T-helper 1 cell treated with Interleukin-12 subunit alpha and Interleukin-12 subunit beta and Interleukin-4 antibody, amounts not matched to agents 30 μg/mL and 1 μg/mL, for 36 hours (primary cell): ENCODE results near the gene NGF.

Experiments
- H3K27ac Mint-ChIP-seq: one replicate; pipeline ENCODE4 v1.8.0; 2021; ENCODE audit warnings: mild to moderate bottlenecking, mixed read lengths
- H3K27me3 Mint-ChIP-seq: one replicate; pipeline ENCODE4 v1.8.0; 2021; ENCODE audit warnings: low read depth, mixed read lengths
- H3K36me3 Mint-ChIP-seq: one replicate; pipeline ENCODE4 v1.8.0; 2021; ENCODE audit warnings: low read depth, mixed read lengths
- H3K4me1 Mint-ChIP-seq: one replicate; pipeline ENCODE4 v1.8.0; 2021; ENCODE audit warnings: low read depth, mixed read lengths
- H3K4me3 Mint-ChIP-seq: one replicate; pipeline ENCODE4 v1.8.0; 2021; ENCODE audit warnings: mild to moderate bottlenecking, moderate library complexity, mixed read lengths
- H3K9me3 Mint-ChIP-seq: one replicate; pipeline ENCODE4 v1.8.0; 2021; ENCODE audit warnings: mixed read lengths

The NGF gene

DNA sequence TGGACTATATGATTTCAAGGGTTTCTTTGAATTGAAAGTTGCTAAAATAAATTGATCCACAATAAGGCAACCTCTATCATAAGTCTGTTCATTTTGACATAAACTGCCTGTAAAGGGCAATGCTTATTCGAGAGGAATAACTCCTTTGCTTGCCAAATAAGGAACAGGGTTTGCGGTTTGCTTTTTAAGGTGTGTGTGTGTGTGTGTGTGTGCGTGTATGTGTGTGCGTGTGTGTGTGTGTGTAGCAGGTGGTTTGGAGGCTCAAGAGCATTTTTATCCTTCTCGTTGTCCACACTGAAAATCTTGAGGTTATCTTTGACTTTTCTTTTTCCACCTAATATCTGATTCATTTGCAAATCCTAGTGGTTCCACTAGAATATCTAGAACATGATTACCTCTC, 13.1 kb upstream of the NGF start:
- Mint-ChIP-seq H3K27ac (no peak overlapping the region), H3K27me3 (no peaks in the 10 kb centered on the region), H3K9me3 (no peaks in the 10 kb centered on the region), H3K36me3 (no peaks in the 10 kb centered on the region), H3K4me1 (no peaks in the 10 kb centered on the region), H3K4me3 (no peak overlapping the region)

GRCh38 chr1:115348636-115349035, 10.6 kb upstream of the NGF start:
- Mint-ChIP-seq H3K27ac (no peak overlapping the region), H3K4me1 (no peaks in the 10 kb centered on the region), H3K4me3 (no peak overlapping the region), H3K9me3 (no peaks in the 10 kb centered on the region), H3K27me3 (no peaks in the 10 kb centered on the region), H3K36me3 (no peaks in the 10 kb centered on the region)

DNA sequence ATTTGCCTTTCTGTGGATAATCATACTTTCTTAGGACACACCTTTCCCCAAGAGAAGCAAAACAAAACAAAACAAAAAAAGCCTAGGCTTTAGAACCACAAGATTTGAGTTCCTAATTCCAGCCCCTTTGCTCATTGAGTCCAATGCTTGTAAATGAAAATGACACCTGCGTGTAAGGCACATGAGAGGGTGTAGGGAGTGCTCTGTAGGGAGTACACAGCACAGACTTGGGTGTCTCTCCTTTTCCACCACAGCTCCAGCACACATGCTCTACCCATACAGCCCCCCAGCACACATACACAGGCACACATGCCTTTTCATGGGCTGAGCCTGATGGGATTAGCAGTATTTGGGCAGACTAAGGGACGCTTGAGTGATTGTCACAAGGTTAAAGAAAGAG, 9.2 kb upstream of the NGF start:
- Mint-ChIP-seq H3K27ac (no peak overlapping the region), H3K9me3 (no peaks in the 10 kb centered on the region), H3K27me3 (no peaks in the 10 kb centered on the region), H3K4me1 (no peaks in the 10 kb centered on the region), H3K36me3 (no peaks in the 10 kb centered on the region), H3K4me3 (no peak overlapping the region)

DNA sequence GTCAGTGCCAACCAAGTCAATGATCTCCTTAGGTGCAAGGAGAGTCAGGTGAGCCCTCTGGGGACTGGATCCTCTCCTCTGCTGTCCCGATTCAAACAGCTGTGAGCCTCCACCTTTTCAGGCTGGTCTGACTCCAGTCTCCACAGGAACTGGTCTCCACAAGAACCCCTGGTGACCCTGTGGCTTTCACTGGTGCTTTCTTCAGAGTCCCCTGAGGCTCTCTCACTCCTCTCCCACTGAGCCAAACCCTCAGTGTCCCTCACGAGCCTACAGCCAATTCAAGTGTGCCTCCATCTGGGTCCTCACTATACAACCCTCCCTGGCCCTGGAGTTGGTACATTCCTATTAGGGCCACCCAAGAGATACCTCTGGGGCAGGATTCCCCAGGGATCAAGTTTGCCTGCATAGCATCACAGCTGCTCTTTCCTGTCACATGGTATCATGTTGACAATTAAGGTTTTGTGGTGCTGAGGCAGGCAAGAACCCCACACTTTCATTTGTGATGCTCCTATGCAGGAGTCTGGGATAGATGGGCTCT, 5.2 kb upstream of the NGF start:
- Mint-ChIP-seq H3K4me1 (no peaks in the 10 kb centered on the region), H3K36me3 (no peaks in the 10 kb centered on the region)

DNA sequence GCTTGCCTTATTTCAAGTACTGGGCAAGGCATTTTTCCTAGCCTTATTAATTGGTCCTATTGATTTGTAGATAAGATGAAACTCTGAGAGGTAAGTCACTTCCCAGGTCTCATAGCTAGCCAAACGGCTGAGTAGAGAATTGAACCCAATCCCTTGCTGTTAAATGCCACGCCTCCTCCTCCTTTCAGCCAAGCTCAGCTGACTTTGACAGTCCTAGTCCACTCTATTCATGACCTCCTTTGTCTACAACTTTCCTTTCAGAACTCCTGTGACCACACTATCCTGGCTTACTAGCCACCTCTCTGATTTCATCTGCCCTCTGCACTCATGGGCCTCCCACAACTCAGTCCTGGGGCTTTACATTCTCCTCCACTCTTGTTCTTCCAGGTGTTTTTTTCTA, 3.9 kb upstream of the NGF start:
- Mint-ChIP-seq H3K4me3 (no peak overlapping the region), H3K9me3 (no peaks in the 10 kb centered on the region)

More for the DNA sequence above, 5.2 kb upstream of the NGF start:
- peaks cover 17% of the 10 kb centered on the region for H3K27me3 Mint-ChIP-seq
- H3K4me3 Mint-ChIP-seq, result no peak overlapping the region
- H3K27ac Mint-ChIP-seq, result no peak overlapping the region
- no peaks in the 10 kb centered on the region for H3K9me3 Mint-ChIP-seq

GRCh38 chr1:115340879-115341278, 2.8 kb upstream of the NGF start:
- peaks cover 28% of the 10 kb centered on the region for H3K27me3 Mint-ChIP-seq
- no peak overlapping the region for H3K27ac Mint-ChIP-seq
- no peak overlapping the region for H3K4me3 Mint-ChIP-seq
- H3K36me3 Mint-ChIP-seq, result no peaks in the 10 kb centered on the region
- H3K9me3 Mint-ChIP-seq, result no peaks in the 10 kb centered on the region
- H3K4me1 Mint-ChIP-seq, result no peaks in the 10 kb centered on the region

More for the DNA sequence above, 3.9 kb upstream of the NGF start:
- Mint-ChIP-seq H3K4me1 (no peaks in the 10 kb centered on the region), H3K36me3 (no peaks in the 10 kb centered on the region), H3K27ac (no peak overlapping the region), H3K27me3 (peaks cover 21% of the 10 kb centered on the region)

DNA sequence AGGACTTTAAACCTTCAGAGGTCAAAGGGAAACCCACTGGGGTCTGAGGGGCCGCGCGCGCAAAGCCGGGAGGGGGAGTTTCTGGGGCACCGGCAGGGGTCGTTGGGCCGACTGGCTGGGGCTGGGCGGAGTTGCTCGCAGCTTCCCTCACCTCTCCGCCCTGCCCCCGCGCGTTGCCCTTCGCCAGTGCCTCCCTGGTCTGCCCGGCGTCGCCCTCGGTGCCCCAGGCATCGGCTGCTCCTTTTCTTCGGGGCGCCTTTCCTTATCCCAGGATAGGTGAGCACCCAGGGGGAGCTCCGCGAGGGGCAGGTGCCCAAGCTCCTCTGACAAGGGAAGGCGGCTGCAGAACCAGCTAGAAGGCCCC, 390 bp upstream of the NGF start:
- H3K4me3 Mint-ChIP-seq, result no peak overlapping the region
- H3K36me3 Mint-ChIP-seq, result no peaks in the 10 kb centered on the region
- peaks cover 1% of the 10 kb centered on the region for H3K4me1 Mint-ChIP-seq
- H3K9me3 Mint-ChIP-seq, result no peaks in the 10 kb centered on the region
- H3K27me3 Mint-ChIP-seq, result peaks cover 34% of the 10 kb centered on the region
- H3K27ac Mint-ChIP-seq, result no peak overlapping the region

- Mint-ChIP-seq H3K27me3 (peaks cover 34% of the 10 kb centered on the region), H3K36me3 (no peaks in the 10 kb centered on the region), H3K4me1 (peaks cover 1% of the 10 kb centered on the region), H3K9me3 (no peaks in the 10 kb centered on the region), H3K27ac (no peak overlapping the region), H3K4me3 (no peak overlapping the region)
These were observed 795 bp downstream of the NGF start for GRCh38 chr1:115337276-115337632.

DNA sequence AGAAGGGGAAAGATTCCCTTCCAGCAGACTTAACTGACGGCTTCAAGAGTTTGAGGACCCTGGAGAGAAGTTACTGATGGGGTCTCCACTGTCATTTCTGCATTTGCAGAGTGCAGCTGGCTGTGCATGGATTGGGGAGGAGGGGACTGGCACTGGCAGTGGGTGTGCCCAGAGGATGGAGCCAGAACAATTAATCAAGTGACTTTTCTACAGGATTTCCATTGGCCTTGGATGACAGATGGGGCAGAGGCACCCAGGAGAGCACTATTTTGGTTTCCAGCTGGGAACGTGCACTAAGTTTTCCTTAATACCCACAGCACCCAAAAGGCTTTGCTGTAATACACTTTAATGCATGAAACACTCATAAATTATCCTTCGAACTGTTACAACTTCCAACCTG, 1.3 kb downstream of the NGF start:
- H3K36me3 Mint-ChIP-seq, result no peaks in the 10 kb centered on the region
- peaks cover 1% of the 10 kb centered on the region for H3K4me1 Mint-ChIP-seq
- H3K9me3 Mint-ChIP-seq, result no peaks in the 10 kb centered on the region
- no peak overlapping the region for H3K4me3 Mint-ChIP-seq
- no peak overlapping the region for H3K27ac Mint-ChIP-seq
- H3K27me3 Mint-ChIP-seq, result peaks cover 33% of the 10 kb centered on the region

GRCh38 chr1:115332813-115333608, 5.0 kb downstream of the NGF start:
- no peak overlapping the region for H3K4me3 Mint-ChIP-seq

DNA sequence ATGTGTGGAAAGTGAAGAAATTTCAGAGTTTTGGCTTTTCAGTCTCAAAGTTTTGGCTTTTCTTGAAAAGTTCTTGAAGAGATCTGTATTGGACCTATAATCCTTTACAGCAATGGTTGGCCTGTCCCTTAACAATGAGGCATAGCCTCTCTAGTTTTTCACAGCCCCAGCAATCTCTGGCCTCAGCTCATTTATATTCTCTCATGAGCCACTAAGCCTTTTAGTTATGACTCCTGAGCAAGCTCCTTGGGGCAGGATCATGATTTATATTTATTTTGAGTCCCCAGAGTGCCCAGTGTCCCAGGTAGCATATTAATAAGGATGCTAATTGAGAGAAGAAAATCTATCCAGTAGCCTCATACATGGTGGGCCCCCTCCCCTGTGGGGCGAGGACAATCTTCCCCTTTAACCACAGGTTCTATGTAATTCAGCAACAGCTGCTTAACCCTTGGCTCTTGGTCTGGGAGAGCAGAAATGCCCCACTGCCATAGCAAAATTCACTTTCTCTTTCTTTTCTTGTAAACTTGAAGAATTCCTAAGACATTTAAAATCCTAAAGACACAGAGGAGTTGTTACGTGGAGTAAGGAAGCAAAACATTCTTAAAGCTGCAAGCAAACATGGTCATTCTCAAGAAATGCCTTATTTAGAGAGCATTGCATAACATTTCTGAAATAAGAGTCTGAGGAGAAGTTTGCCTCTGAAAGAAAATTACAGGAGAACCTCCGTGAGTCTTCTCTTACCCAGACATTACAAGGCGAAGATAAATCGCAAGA, 6.3 kb downstream of the NGF start:
- Mint-ChIP-seq H3K36me3 (no peaks in the 10 kb centered on the region), H3K27ac (no peak overlapping the region), H3K4me1 (peaks cover 1% of the 10 kb centered on the region), H3K27me3 (peaks cover 13% of the 10 kb centered on the region), H3K4me3 (no peak overlapping the region), H3K9me3 (no peaks in the 10 kb centered on the region)

More at GRCh38 chr1:115332813-115333608, 5.0 kb downstream of the NGF start:
- no peaks in the 10 kb centered on the region for H3K36me3 Mint-ChIP-seq
- no peaks in the 10 kb centered on the region for H3K9me3 Mint-ChIP-seq
- no peak overlapping the region for H3K27ac Mint-ChIP-seq
- H3K27me3 Mint-ChIP-seq, result peaks cover 17% of the 10 kb centered on the region
- H3K4me1 Mint-ChIP-seq, result peaks cover 1% of the 10 kb centered on the region

DNA sequence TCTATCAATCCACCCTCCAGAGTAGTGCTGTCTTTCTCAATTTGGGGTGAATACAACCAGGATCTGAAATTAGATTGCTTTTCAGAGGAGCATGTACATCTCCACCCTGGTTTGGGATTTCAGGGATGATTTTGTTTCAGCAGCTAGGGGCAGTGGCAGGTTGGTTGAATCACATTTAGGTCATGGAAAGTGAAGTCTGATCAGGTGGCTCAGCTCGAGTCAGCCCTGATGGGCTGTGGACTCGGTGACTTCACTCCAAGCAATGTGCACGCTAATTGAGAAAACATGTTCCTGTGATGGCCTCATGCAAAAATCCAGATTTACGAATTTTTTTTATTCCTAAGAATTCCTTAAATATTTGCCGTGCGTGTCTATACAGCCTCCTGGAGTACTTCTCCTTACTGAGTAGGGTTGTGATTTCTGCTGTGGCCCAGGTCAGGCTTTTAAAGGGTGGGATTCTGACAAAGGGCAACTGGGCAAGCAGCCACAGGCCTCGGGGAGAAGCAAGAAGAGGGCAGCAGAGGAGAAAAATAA, 7.5 kb downstream of the NGF start:
- peaks cover 1% of the 10 kb centered on the region for H3K4me1 Mint-ChIP-seq
- H3K4me3 Mint-ChIP-seq, result no peak overlapping the region
- no peaks in the 10 kb centered on the region for H3K9me3 Mint-ChIP-seq
- H3K27me3 Mint-ChIP-seq, result peaks cover 7% of the 10 kb centered on the region
- H3K36me3 Mint-ChIP-seq, result no peaks in the 10 kb centered on the region
- no peak overlapping the region for H3K27ac Mint-ChIP-seq

DNA sequence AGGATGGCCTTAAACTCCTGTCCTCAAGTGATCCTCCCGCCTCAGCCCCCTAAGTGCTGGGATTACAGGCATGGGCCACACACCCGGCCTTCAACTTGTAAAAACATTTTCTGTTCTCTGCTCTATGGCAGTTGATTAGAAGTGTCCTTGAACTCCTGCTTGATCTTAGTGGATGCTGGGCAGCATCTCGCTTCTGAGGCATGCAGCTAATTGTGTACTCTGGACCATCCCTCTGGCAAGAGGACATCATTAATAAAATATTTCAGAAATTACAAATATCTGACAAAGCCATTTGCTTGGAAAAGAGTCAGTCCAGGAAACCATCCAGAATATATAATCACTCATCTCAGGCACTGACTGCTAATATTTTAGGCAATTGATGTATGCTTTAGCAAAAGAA, 8.1 kb downstream of the NGF start:
- Mint-ChIP-seq H3K27ac (no peak overlapping the region), H3K4me1 (peaks cover 1% of the 10 kb centered on the region), H3K4me3 (no peak overlapping the region), H3K36me3 (no peaks in the 10 kb centered on the region), H3K9me3 (no peaks in the 10 kb centered on the region), H3K27me3 (peaks cover 6% of the 10 kb centered on the region)

- H3K4me3 Mint-ChIP-seq, result no peak overlapping the region
- H3K27ac Mint-ChIP-seq, result no peak overlapping the region
- peaks cover 6% of the 10 kb centered on the region for H3K27me3 Mint-ChIP-seq
- no peaks in the 10 kb centered on the region for H3K36me3 Mint-ChIP-seq
- no peaks in the 10 kb centered on the region for H3K9me3 Mint-ChIP-seq
- H3K4me1 Mint-ChIP-seq, result no peaks in the 10 kb centered on the region
These were observed 10.8 kb downstream of the NGF start for GRCh38 chr1:115327270-115327669.

- no peaks in the 10 kb centered on the region for H3K9me3 Mint-ChIP-seq
- no peaks in the 10 kb centered on the region for H3K4me1 Mint-ChIP-seq
- no peaks in the 10 kb centered on the region for H3K36me3 Mint-ChIP-seq
- H3K27me3 Mint-ChIP-seq, result peaks cover 6% of the 10 kb centered on the region
- H3K27ac Mint-ChIP-seq, result no peak overlapping the region
- H3K4me3 Mint-ChIP-seq, result no peak overlapping the region
These were observed 11.6 kb downstream of the NGF start for GRCh38 chr1:115326419-115326818.
